Vagina (tissue), 2 donors: ENCODE measurements around the gene MKNK1. TPM values are rescaled to one million over a fixed set of nuclear protein-coding genes. Genes with fewer than 3 reads are reported as not detected.

ENCODE experiments used
- DNase-seq, 2 donors: peaks; one replicate each; pipeline ENCODE4 v3.0.0-alpha.2; 2017; ENCODE audit errors: extremely low spot score in 2 of 2
- H3K27ac ChIP-seq: fragments of 200-600 bp; sonication (generic); one replicate; pipeline ENCODE4 v1.5.1; 2019
- H3K27me3 ChIP-seq: fragments of 200-600 bp; sonication (generic); one replicate; pipeline ENCODE4 v1.5.1; 2019
- H3K36me3 ChIP-seq, 2 donors: fragments of 200-600 bp; sonication (generic); one replicate each; pipeline ENCODE4 v1.5.1; 2017 to 2019
- H3K4me1 ChIP-seq: fragments of 200-600 bp; sonication (generic); one replicate; pipeline ENCODE4 v1.5.1; 2019
- H3K4me3 ChIP-seq, 2 donors: fragments of 200-600 bp; sonication (generic); 1 replicate in 1 of 2; 2 replicates in 1 of 2; pipeline ENCODE4 v1.5.1; 2016 to 2019
- H3K9me3 ChIP-seq: fragments of 200-600 bp; sonication (generic); one replicate; pipeline ENCODE4 v1.5.1; 2019
- POLR2A ChIP-seq, 2 donors: fragments of 450-650 bp; IDR thresholded peaks; one replicate each; pipeline ENCODE4 v1.6.1; 2017; ENCODE audit warnings: antibody characterized with exemption in 2 of 2, mild to moderate bottlenecking in 2 of 2, moderate library complexity in 2 of 2
- POLR2AphosphoS5 ChIP-seq, 2 donors: sonication (generic); formaldehyde crosslinking; IDR thresholded peaks; one replicate each; pipeline ENCODE4 v1.9.0; 2017; ENCODE audit warnings: antibody characterized with exemption in 2 of 2, mild to moderate bottlenecking in 2 of 2, low read depth in 1 of 2; ENCODE audit not compliant: insufficient read depth in 1 of 2
- intact Hi-C: fragments of 100-400 bp; cut with DNase I; formaldehyde crosslinking; loops from one replicate; pipeline ENCODE4 v1.15.1; 2023
- total RNA-seq: library from RNA; depleted of rRNA; stranded (reverse); fragments of >200 nt; gene quantifications from one replicate; pipeline ENCODE4 v1.2.3, GENCODE V29; 2016
- TF ChIP-seq, protein P1 (sequence below), 3 experiments: fragments of 450-650 bp in 2 of 3; fragments of 200-600 bp in 1 of 3; sonication (generic) in 1 of 3; IDR thresholded peaks; one replicate each; pipeline ENCODE4 v1.5.1; 2017 to 2019; ENCODE audit warnings: antibody characterized with exemption in 3 of 3, mild to moderate bottlenecking in 2 of 3, moderate library complexity in 2 of 3

MKNK1 gene
- total RNA-seq, 1 donor from 2014 or later, result 55.5 TPM

DNA sequence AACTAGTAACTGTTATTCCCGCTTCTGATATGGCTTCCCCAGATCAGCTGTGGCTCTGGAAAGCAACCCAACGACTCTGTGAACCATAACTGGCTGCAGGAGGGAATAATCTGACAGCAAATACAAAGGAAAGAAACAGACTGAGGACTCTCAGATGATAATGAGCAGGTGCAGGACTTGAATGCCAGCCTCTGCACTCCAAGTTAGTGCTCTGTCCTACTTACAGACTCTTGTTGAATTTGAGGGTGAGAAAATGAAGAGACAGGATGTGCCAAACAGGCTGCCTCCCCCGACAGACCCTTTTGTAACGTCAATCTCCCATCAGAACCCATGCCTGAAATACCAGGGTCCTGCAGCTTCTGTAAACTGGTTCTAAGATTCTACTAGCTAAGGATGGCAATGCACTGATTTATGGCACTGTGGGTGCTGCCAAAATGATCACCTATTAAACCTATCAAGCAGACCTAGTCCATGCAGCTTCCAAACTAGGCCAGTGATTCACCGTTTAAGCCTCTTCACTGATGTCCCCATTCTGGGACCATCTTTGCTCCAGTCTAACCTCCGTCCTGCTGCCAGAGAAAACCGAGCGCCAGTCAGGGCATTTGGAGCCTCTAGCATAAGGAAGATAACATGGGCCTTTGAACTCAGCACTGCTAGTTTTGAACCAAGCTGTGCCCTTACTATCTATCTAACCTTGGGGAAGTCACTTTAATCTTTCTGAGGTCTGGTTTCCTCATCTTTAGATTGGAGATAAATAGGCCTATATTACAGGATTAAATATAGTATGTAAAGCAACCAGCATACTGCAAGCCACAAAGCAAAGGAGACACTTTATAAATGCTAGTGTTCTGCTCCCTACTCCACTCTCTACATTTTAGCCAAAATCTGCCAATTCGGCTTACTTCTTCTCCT lies 4.8 kb downstream of the MKNK1 start:
- Histone ChIP-seq H3K36me3 (no peaks in the 10 kb centered on the region), H3K4me1 (peaks cover 60% of the 10 kb centered on the region), H3K27me3 (no peaks in the 10 kb centered on the region), H3K9me3 (no peaks in the 10 kb centered on the region), H3K4me3 (no peak overlapping the region), H3K27ac (no peak overlapping the region)
- intact Hi-C loops, result no loop called here
- DNase-seq, result no peak
- TF ChIP-seq, protein P1, sequence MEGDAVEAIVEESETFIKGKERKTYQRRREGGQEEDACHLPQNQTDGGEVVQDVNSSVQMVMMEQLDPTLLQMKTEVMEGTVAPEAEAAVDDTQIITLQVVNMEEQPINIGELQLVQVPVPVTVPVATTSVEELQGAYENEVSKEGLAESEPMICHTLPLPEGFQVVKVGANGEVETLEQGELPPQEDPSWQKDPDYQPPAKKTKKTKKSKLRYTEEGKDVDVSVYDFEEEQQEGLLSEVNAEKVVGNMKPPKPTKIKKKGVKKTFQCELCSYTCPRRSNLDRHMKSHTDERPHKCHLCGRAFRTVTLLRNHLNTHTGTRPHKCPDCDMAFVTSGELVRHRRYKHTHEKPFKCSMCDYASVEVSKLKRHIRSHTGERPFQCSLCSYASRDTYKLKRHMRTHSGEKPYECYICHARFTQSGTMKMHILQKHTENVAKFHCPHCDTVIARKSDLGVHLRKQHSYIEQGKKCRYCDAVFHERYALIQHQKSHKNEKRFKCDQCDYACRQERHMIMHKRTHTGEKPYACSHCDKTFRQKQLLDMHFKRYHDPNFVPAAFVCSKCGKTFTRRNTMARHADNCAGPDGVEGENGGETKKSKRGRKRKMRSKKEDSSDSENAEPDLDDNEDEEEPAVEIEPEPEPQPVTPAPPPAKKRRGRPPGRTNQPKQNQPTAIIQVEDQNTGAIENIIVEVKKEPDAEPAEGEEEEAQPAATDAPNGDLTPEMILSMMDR (IDR thresholded peaks at IDR 0.05), result no peak
- TF ChIP-seq POLR2A (IDR thresholded peaks at IDR 0.05), result no peak
- TF ChIP-seq POLR2AphosphoS5 (IDR thresholded peaks at IDR 0.05; ENCODE audit: insufficient read depth in 1 of 2, low read depth in 1 of 2), result no peak

DNA sequence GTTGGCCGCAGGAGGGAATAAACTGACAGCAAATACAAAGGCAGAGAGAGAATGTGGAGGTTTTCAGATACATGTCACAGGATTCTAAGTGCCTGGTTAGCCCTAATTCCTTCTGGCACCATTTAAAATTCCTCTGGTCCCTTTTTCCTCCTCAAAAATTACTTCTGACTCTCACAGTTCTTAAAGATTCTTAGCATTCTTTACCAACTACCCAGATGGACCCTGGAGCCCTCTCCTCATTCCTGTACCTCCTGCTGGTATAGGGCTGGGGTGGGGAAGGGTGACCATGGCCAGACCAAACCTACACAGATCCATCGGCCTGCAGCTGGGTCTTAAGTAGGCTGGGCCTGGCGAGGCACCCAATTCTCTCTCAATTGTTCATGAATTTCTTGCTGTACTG lies 7.2 kb downstream of the MKNK1 start:
- Histone ChIP-seq H3K27me3 (no peaks in the 10 kb centered on the region), H3K4me3 (no peak overlapping the region), H3K36me3 (peaks cover 3 to 21% of the 10 kb centered on the region in 2 donors), H3K9me3 (no peaks in the 10 kb centered on the region), H3K4me1 (peaks cover 39% of the 10 kb centered on the region), H3K27ac (no peak overlapping the region)
- TF ChIP-seq POLR2A (IDR thresholded peaks at IDR 0.05) (no peak), POLR2AphosphoS5 (IDR thresholded peaks at IDR 0.05; ENCODE audit: insufficient read depth in 1 of 2, low read depth in 1 of 2) (no peak)
- TF ChIP-seq, protein P1 (IDR thresholded peaks at IDR 0.05), result no peak
- DNase-seq, result no peak
- intact Hi-C loops, result no loop called here

DNA sequence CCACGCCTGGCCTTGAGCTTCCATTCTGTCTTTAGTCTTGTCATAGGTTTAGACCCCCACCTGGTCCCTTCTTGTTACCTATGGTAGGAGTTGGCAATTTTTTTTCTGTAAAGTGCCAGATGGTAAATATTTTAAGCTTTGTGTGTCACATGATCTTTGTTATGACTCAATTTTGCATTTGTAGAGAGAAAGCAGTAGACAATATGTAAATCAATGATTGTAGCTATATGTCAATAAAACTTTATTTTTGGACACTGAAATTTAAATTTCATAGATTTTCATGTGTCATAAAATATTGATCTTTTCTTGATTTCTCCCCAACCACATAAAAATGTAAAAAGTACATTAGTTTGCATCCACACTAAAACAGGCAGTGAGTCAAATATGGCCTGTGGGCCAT lies 8.0 kb downstream of the MKNK1 start:
- Histone ChIP-seq H3K36me3 (peaks cover 3 to 29% of the 10 kb centered on the region in 2 donors), H3K9me3 (no peaks in the 10 kb centered on the region), H3K4me1 (peaks cover 31% of the 10 kb centered on the region), H3K4me3 (no peak overlapping the region), H3K27ac (no peak overlapping the region), H3K27me3 (no peaks in the 10 kb centered on the region)
- no peak for TF ChIP-seq POLR2A (IDR thresholded peaks at IDR 0.05)
- TF ChIP-seq POLR2AphosphoS5 (IDR thresholded peaks at IDR 0.05; ENCODE audit: insufficient read depth in 1 of 2, low read depth in 1 of 2), result no peak
- DNase-seq, result no peak
- intact Hi-C loops, result no loop called here

DNA sequence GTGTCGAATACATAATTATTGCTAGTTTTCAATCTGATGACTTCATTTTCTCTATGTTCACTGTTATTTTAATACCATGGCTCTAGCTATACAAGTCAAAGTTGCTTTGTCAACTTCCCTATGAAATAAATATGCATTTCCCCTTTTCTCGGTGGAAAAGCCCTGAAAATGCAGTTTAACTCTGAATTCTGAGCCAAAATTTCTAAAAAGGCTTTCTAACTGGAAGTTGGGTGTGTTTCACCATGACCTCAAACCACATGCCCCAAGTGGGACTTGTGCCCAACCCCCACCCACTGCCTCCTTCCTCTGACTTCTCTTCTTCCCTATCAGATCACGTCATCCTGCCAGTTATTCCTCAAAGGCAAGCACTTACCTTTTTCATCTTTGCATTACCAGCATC lies 8.9 kb downstream of the MKNK1 start:
- Histone ChIP-seq H3K27ac (no peak overlapping the region), H3K4me3 (no peak overlapping the region), H3K36me3 (peaks cover 3 to 38% of the 10 kb centered on the region in 2 donors), H3K4me1 (peaks cover 23% of the 10 kb centered on the region), H3K27me3 (no peaks in the 10 kb centered on the region), H3K9me3 (no peaks in the 10 kb centered on the region)
- no peak for DNase-seq
- intact Hi-C loops, result no loop called here
- TF ChIP-seq POLR2A (IDR thresholded peaks at IDR 0.05) (no peak), POLR2AphosphoS5 (IDR thresholded peaks at IDR 0.05; ENCODE audit: insufficient read depth in 1 of 2, low read depth in 1 of 2) (no peak)
- TF ChIP-seq, protein P1 (IDR thresholded peaks at IDR 0.05), result no peak

DNA sequence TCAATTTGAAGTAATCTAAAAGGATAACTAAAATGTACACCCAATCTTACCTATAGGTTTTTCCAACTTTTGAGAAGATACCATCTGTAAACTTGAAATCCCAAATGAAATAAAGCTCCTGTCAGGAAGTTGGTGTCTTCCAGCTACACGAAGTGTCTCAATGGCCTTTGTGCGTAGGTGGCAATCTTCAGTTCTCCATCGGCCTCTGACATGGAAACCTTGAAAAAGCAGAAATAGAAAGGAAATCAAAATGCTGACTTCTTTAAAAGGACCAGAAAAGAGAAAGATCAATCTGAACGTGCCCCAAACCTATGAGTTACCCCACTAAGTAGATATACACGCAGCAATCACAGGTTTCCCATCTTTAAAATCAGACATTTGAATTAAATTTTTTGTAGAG lies 10.0 kb downstream of the MKNK1 start:
- H3K27me3 ChIP-seq, result no peaks in the 10 kb centered on the region
- TF ChIP-seq POLR2A (IDR thresholded peaks at IDR 0.05), result no peak
- TF ChIP-seq, protein P1 (IDR thresholded peaks at IDR 0.05), result no peak
- TF ChIP-seq POLR2AphosphoS5 (IDR thresholded peaks at IDR 0.05; ENCODE audit: insufficient read depth in 1 of 2, low read depth in 1 of 2), result no peak
- H3K27ac ChIP-seq, result no peak overlapping the region
- H3K36me3 ChIP-seq, result peaks cover 3 to 46% of the 10 kb centered on the region in 2 donors
- no peaks in the 10 kb centered on the region for H3K9me3 ChIP-seq
- intact Hi-C loops, result no loop called here
- H3K4me1 ChIP-seq, result peaks cover 13% of the 10 kb centered on the region
- DNase-seq, result no peak
- no peak overlapping the region for H3K4me3 ChIP-seq
